H1 (cell line): Measurements from ENCODE around the gene INAFM1. TPM values are rescaled to one million over a fixed set of nuclear protein-coding genes. Genes with fewer than 3 reads are reported as not detected.

Experiments
- CTCF ChIA-PET: fragments of 300-600 bp; sonication (Branson Sonifier 250); formaldehyde crosslinking; loops from one replicate; lab custom pipeline; 2021; ENCODE audit not compliant: partially characterized antibody; lab: Charles Lee
- POLR2A ChIA-PET: fragments of 300-600 bp; sonication (Branson Sonifier 250); formaldehyde crosslinking; loops from one replicate; lab custom pipeline; 2021; ENCODE audit warnings: inconsistent platforms; ENCODE audit not compliant: partially characterized antibody; lab: Charles Lee
- DNase-seq, 2 experiments: peaks; one replicate each; pipeline versions ENCODE4 v3.0.0 to v3.0.0-alpha.2; 2010 to 2022; ENCODE audit warnings: low spot score in 2 of 2, low read depth in 1 of 2, mixed read lengths in 1 of 2
- FAIRE-seq: peaks from 2 replicates; lab custom pipeline; 2011; peaks lifted over from hg19 to GRCh38; lab: Jason Lieb, UNC
- H2AFZ ChIP-seq: 2 replicates; pipeline ENCODE4 v1.8.1; 2012; ENCODE audit warnings: low read length, inconsistent platforms
- H2AK5ac ChIP-seq: 2 replicates; pipeline ENCODE4 v1.6.1; 2013; ENCODE audit warnings: low read depth, low read length
- H2BK120ac ChIP-seq: replicated peaks from 2 replicates; pipeline ENCODE3; 2013; ENCODE audit warnings: low read depth, low read length, inconsistent platforms
- H2BK12ac ChIP-seq: 2 replicates; pipeline ENCODE4 v1.6.1; 2013; ENCODE audit warnings: low read depth, low read length
- H2BK15ac ChIP-seq: 2 replicates; pipeline ENCODE4 v1.6.1; 2013; ENCODE audit warnings: low read length
- H2BK20ac ChIP-seq: 2 replicates; pipeline ENCODE4 v1.6.1; 2013; ENCODE audit warnings: low read length
- H2BK5ac ChIP-seq: 2 replicates; pipeline ENCODE4 v1.6.1; 2013; ENCODE audit warnings: low read depth, low read length
- H3K14ac ChIP-seq: 2 replicates; pipeline ENCODE4 v1.6.1; 2013; ENCODE audit warnings: inconsistent platforms; ENCODE audit not compliant: insufficient read length
- H3K18ac ChIP-seq: 2 replicates; pipeline ENCODE4 v1.6.1; 2013; ENCODE audit warnings: low read length; ENCODE audit errors: extremely low read depth
- H3K23ac ChIP-seq: 2 replicates; pipeline ENCODE4 v1.6.1; 2013; ENCODE audit warnings: inconsistent platforms; ENCODE audit not compliant: insufficient read length
- H3K23me2 ChIP-seq: 2 replicates; pipeline ENCODE4 v1.6.1; 2013; ENCODE audit warnings: low read depth, low read length
- H3K27ac ChIP-seq: 2 replicates; pipeline ENCODE4 v1.6.1; 2011; ENCODE audit warnings: low read depth, low read length, inconsistent platforms
- H3K27me3 ChIP-seq, 4 experiments: replicated peaks in 1 of 4; 1 replicate in 1 of 4; 2 replicates in 3 of 4; pipeline versions ENCODE4 v1.6.1 to v1.8.1; 2011 to 2013; ENCODE audit warnings: low read length in 3 of 4, mild to moderate bottlenecking in 3 of 4, inconsistent platforms in 2 of 4, mixed read lengths in 2 of 4, moderate library complexity in 1 of 4; ENCODE audit not compliant: control insufficient read depth in 3 of 4, insufficient read depth in 3 of 4; ENCODE audit errors: extremely low read depth in 1 of 4
- H3K36me3 ChIP-seq, 4 experiments: 2 replicates each; pipeline versions ENCODE4 v1.6.1 to v1.8.1; 2011 to 2013; ENCODE audit warnings: mild to moderate bottlenecking in 4 of 4, low read length in 3 of 4, moderate library complexity in 2 of 4, control low read depth in 1 of 4, inconsistent platforms in 1 of 4; ENCODE audit not compliant: insufficient read depth in 4 of 4, control insufficient read depth in 2 of 4
- H3K4ac ChIP-seq: replicated peaks from 2 replicates; pipeline ENCODE3; 2013; ENCODE audit warnings: low read length, low read depth, mixed read lengths, inconsistent platforms; ENCODE audit not compliant: insufficient read length
- H3K4me1 ChIP-seq, 4 experiments: replicated peaks in 1 of 4; 1 replicate in 1 of 4; 2 replicates in 3 of 4; pipeline versions ENCODE4 v1.6.1 to v1.8.1; 2011 to 2013; ENCODE audit warnings: low read length in 3 of 4, inconsistent platforms in 2 of 4, mixed read lengths in 1 of 4; ENCODE audit not compliant: insufficient read depth in 4 of 4, control insufficient read depth in 3 of 4
- H3K4me2 ChIP-seq, 2 experiments: 2 replicates each; pipeline versions ENCODE4 v1.6.1 to v1.8.1; 2011 to 2013; ENCODE audit warnings: low read depth in 2 of 2, low read length in 2 of 2, control low read depth in 1 of 2, inconsistent platforms in 1 of 2, mild to moderate bottlenecking in 1 of 2; ENCODE audit not compliant: insufficient read depth in 1 of 2
- H3K4me3 ChIP-seq, 4 experiments: fragments of 200-600, 300-600 bp in 1 of 4; sonication (generic), shearing (Covaris generic), sonication (Bioruptor Twin) in 1 of 4; 2 replicates each; pipeline versions ENCODE4 v1.5.1 to v1.8.1; 2011 to 2016; ENCODE audit warnings: low read length in 4 of 4, low read depth in 3 of 4, control low read depth in 2 of 4, inconsistent platforms in 2 of 4, mild to moderate bottlenecking in 2 of 4, mixed read lengths in 1 of 4, moderate library complexity in 1 of 4; ENCODE audit not compliant: insufficient read depth in 2 of 4; ENCODE audit errors: extremely low read depth in 1 of 4
- H3K56ac ChIP-seq: replicated peaks from 2 replicates; pipeline ENCODE3; 2013; ENCODE audit warnings: low read depth, mild to moderate bottlenecking, mixed read lengths, low read length, inconsistent platforms; ENCODE audit not compliant: insufficient read length
- H3K79me1 ChIP-seq: 2 replicates; pipeline ENCODE4 v1.6.1; 2013; ENCODE audit warnings: low read depth, low read length, control low read depth
- H3K79me2 ChIP-seq, 2 experiments: 2 replicates each; pipeline versions ENCODE4 v1.6.1 to v1.8.1; 2012 to 2013; ENCODE audit warnings: low read length in 2 of 2, mild to moderate bottlenecking in 2 of 2, inconsistent platforms in 1 of 2; ENCODE audit not compliant: insufficient read depth in 2 of 2, control insufficient read depth in 1 of 2
- H3K9ac ChIP-seq, 4 experiments: replicated peaks in 1 of 4; 1 replicate in 1 of 4; 2 replicates in 3 of 4; pipeline versions ENCODE4 v1.6.1 to v1.8.1; 2011 to 2013; ENCODE audit warnings: low read depth in 3 of 4, low read length in 3 of 4, control low read depth in 2 of 4, mild to moderate bottlenecking in 2 of 4, moderate library complexity in 2 of 4, inconsistent platforms in 1 of 4; ENCODE audit errors: extremely low read depth in 1 of 4
- H3K9me3 ChIP-seq, 2 experiments: 2 replicates each; pipeline versions ENCODE4 v1.6.1 to v1.8.1; 2012 to 2013; ENCODE audit warnings: mild to moderate bottlenecking in 2 of 2, moderate library complexity in 2 of 2, control low read depth in 1 of 2, inconsistent platforms in 1 of 2, low read depth in 1 of 2, low read length in 1 of 2, mixed read lengths in 1 of 2; ENCODE audit not compliant: insufficient read depth in 2 of 2
- H4K20me1 ChIP-seq, 2 experiments: replicated peaks in 1 of 2; 2 replicates each; pipeline versions ENCODE3 to v1.8.1; 2011 to 2013; ENCODE audit warnings: inconsistent platforms in 2 of 2, low read length in 2 of 2, mild to moderate bottlenecking in 1 of 2; ENCODE audit not compliant: insufficient read depth in 2 of 2, control insufficient read depth in 1 of 2
- H4K5ac ChIP-seq: 2 replicates; pipeline ENCODE4 v1.6.1; 2013; ENCODE audit warnings: low read length, low read depth, mixed read lengths, inconsistent platforms; ENCODE audit not compliant: insufficient read length
- H4K8ac ChIP-seq: 2 replicates; pipeline ENCODE4 v1.8.0; 2013; ENCODE audit warnings: mild to moderate bottlenecking, moderate library complexity, low read length, inconsistent platforms; ENCODE audit not compliant: insufficient read depth; ENCODE audit errors: extremely low read depth
- H4K91ac ChIP-seq: replicated peaks from 2 replicates; pipeline ENCODE3; 2013; ENCODE audit warnings: low read length, mixed read lengths, inconsistent platforms; ENCODE audit not compliant: insufficient read length
- ATF3 ChIP-seq: IDR thresholded peaks from 2 replicates; pipeline ENCODE4 v1.6.1; 2011; ENCODE audit warnings: low read depth, mild to moderate bottlenecking, low read length; ENCODE audit not compliant: insufficient read depth
- CBX5 ChIP-seq: fragments of 300-800, 300-1000 bp; sonication (generic); IDR thresholded peaks from 2 replicates; pipeline ENCODE4 v1.7.1; 2016; ENCODE audit warnings: antibody characterized with exemption, low read length, low read depth
- GABPA ChIP-seq: IDR thresholded peaks from 2 replicates; pipeline ENCODE4 v1.6.1; 2011; ENCODE audit warnings: mild to moderate bottlenecking, low read length, moderate library complexity, borderline replicate concordance; ENCODE audit not compliant: insufficient read depth
- HDAC2 ChIP-seq, 2 experiments: fragments of 300-600 bp in 1 of 2; sonication (generic) in 1 of 2; IDR thresholded peaks; 2 replicates each; pipeline ENCODE4 v1.6.1; 2011 to 2012; ENCODE audit warnings: low read depth in 2 of 2, low read length in 2 of 2, mild to moderate bottlenecking in 2 of 2, moderate library complexity in 2 of 2, borderline replicate concordance in 1 of 2, inconsistent platforms in 1 of 2
- NRF1 ChIP-seq: IDR thresholded peaks from 2 replicates; pipeline ENCODE4 v1.6.1; 2011; ENCODE audit warnings: mild to moderate bottlenecking, low read depth, low read length, improper control_type of control experiment
- POLR2AphosphoS5 ChIP-seq: IDR thresholded peaks from 2 replicates; pipeline ENCODE4 v1.6.1; 2011; ENCODE audit warnings: low read depth, low read length
- POU5F1 ChIP-seq: IDR thresholded peaks from 2 replicates; pipeline ENCODE4 v1.6.1; 2011; ENCODE audit warnings: low read depth, mild to moderate bottlenecking, low read length, moderate library complexity
- RBBP5 ChIP-seq: IDR thresholded peaks from 2 replicates; pipeline ENCODE4 v1.7.1; 2012; ENCODE audit warnings: low read depth, mild to moderate bottlenecking, inconsistent platforms, low read length, moderate library complexity, borderline replicate concordance
- RNF2 ChIP-seq: fragments of 200-900, 300-1000 bp; sonication (generic); IDR thresholded peaks from 2 replicates; pipeline ENCODE4 v1.7.1; 2016; ENCODE audit warnings: borderline replicate concordance, low read depth, mild to moderate bottlenecking, antibody characterized with exemption, low read length; ENCODE audit not compliant: poor library complexity, severe bottlenecking; ENCODE audit errors: missing control alignments
- WGBS, 2 experiments: shearing (Covaris generic) in 1 of 2; methylation state at CpG; one replicate each; pipeline versions ENCODE4 v1.1.6 to v1.1.7; 2013 to 2015; ENCODE audit warnings: low lambda C conversion rate in 2 of 2, mixed read lengths in 2 of 2, inconsistent platforms in 1 of 2, low coverage in 1 of 2, missing lambda C conversion rate in 1 of 2; ENCODE audit not compliant: insufficient replicate concordance in 2 of 2, insufficient coverage in 1 of 2, insufficient read length in 1 of 2; ENCODE audit errors: extremely low coverage in 1 of 2, missing lambda C conversion rate in 1 of 2; 5-methylcytosine and 5-hydroxymethylcytosine counted together
- polyA plus RNA-seq, 7 experiments: library from polyadenylated mRNA; depleted of rRNA in 3 of 7; stranded (reverse) in 5 of 7; unstranded in 2 of 7; fragments of >200 nt in 5 of 7; fragments of 200-250 nt in 2 of 7; gene quantifications; 1 replicate in 5 of 7; 2 replicates in 1 of 7; 4 replicates in 1 of 7; pipeline versions ENCODE4 v1.2.1 to v1.2.3, GENCODE V29; 2011 to 2013; ENCODE audit warnings: missing spikeins in 2 of 7, mixed read lengths in 2 of 7
- total RNA-seq: library from RNA; stranded (reverse); fragmentation: NEBNext Ultra II Directional; extraction: Animal tissue kit (Norgen Biotek cat#: 25700); gene quantifications from 2 replicates; pipeline ENCODE4 v1.2.1, GENCODE V29; 2021

Gene INAFM1
- total and polyA plus RNA-seq, 2 of the 8 experiments (the other 6 are each of a cell fraction or from before 2014, with no cell fraction given), result 2.6 to 3.4 TPM

DNA sequence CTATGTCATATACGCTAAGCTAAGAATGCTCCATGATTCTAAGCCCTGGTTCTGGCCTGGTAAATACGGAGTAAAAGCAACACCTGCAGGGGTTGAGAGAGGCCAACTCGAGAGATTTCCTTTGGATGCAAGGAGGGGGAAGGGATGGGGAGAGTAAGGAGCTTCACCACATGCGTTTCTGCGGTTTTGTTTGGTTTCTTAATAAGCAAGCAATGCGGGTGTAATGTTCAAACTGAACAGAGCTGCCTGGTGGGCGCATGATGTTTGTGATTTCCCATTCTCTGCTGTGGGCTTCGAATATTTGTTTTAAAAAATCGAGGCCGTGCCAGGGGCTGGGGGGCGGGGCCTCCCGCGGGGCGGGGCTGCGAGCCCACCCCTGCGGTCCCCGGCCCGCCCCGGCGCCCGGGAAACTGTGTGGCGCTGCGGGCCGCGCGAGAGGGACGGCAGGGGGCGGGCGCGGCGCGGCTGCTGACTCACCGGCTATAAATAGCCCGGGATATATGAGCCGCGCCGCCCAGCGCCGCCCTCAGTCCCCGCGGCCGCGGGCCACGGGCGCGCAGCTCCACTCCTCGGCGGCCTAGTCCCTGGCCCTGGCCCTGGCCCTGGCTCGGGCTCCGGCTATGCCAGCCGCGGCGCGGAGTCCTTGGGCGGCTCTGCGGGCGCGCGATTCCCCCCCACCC, 48.8 kb upstream of the INAFM1 start:
- peaks cover 5 to 36% of the 10 kb centered on the region in 2 experiments; a peak in 2 of 4 replicates for H3K79me2 ChIP-seq
- 0 out of 4 replicates have a peak, but pooled peaks of 1 of the 2 experiments have one; percentile 41 for TF ChIP-seq HDAC2 (IDR thresholded peaks at IDR 0.05; ENCODE audit: borderline replicate concordance in 1 of 2, low read depth in 2 of 2, low read length in 2 of 2)
- no peak for TF ChIP-seq POU5F1
- TF ChIP-seq GABPA, result no peak
- peak; percentile 95 for TF ChIP-seq POLR2AphosphoS5
- TF ChIP-seq NRF1, result no peak
- no peak for TF ChIP-seq CBX5
- peak; percentile 79; the same call in 1 of the 2 replicates for TF ChIP-seq ATF3
- peak; percentile 74; the same call in 1 of the 2 replicates for TF ChIP-seq RBBP5
- no peak for TF ChIP-seq RNF2

More for the DNA sequence above, 48.8 kb upstream of the INAFM1 start:
- Histone ChIP-seq H2AFZ (no peak overlapping the region), H2BK5ac (peak overlapping the region; percentile 96), H4K91ac (peak overlapping the region; percentile 99), H4K5ac (peak overlapping the region; percentile 82), H3K4me2 (peak overlapping the region; percentile 81 to 94), H3K27me3 (no peaks in the 10 kb centered on the region; a peak in 1 of 7 replicates), H3K56ac (peak overlapping the region; percentile 96), H3K36me3 (peaks cover 2 to 9% (median 7%) of the 10 kb centered on the region in 4 experiments; a peak in 6 of 8 replicates), H3K27ac (peak overlapping the region; percentile 82; the same call in 1 of the 2 replicates), H2BK15ac (no peak overlapping the region), H3K23me2 (peaks cover 28% of the 10 kb centered on the region), H3K79me1 (peaks cover 16% of the 10 kb centered on the region), H3K9me3 (no peaks in the 10 kb centered on the region), H4K8ac (peak overlapping the region; percentile 86; the same call in 1 of the 2 replicates), H3K4me3 (peak overlapping the region; percentile 36 to 99 (median 72); a peak in 7 of 8 replicates), H3K4ac (no peak overlapping the region), H2BK120ac (no peak overlapping the region), H4K20me1 (peaks cover 14 to 22% of the 10 kb centered on the region in 2 experiments), H3K9ac (peak overlapping the region in 2 of 4 experiments; percentile 58 to 60; a peak in 4 of 7 replicates), H2AK5ac (0 out of 2 replicates have a peak overlapping the region, but pooled peaks have one; percentile 17), H2BK20ac (no peak overlapping the region; the same call in 1 of the 2 replicates), H3K18ac (peak overlapping the region; percentile 99), H2BK12ac (peak overlapping the region; percentile 82; the same call in 1 of the 2 replicates), H3K23ac (no peak overlapping the region), H3K14ac (no peak overlapping the region), H3K4me1 (peaks cover 5 to 32% (median 17%) of the 10 kb centered on the region in 4 experiments)
- WGBS, 2 experiments, result 19% methylated on average over 8 of the region's 59 CpGs; no CpG with 5 or more reads in 1 of the 2 experiments
- POLR2A ChIA-PET, result interaction anchor here (0.7 to 8.2 kb wide), 33 partner anchors 10 to 364 kb away, joined by 3 to 195 read pairs (median 5); partner anchors contain the start of genes CCDC9, DHX34, INAFM1 and ZC3H4
- peak; percentile 52 for FAIRE-seq
- CTCF ChIA-PET, result interaction anchor here (0.7 to 11.9 kb wide), 6 partner anchors 14 to 127 kb away, joined by 3 to 152 read pairs (median 3); no protein-coding TSS in a partner anchor
- peak in 1 of 2 experiments; percentile 91 for DNase-seq
